Hindlimb muscle (tissue), 1 donor: ENCODE measurements around the gene BCAS3. TPM values are rescaled to one million over a fixed set of nuclear protein-coding genes. Genes with fewer than 3 reads are reported as not detected.

Source experiments
- DNase-seq: peaks from one replicate; pipeline ENCODE4 v3.0.0-alpha.2; 2013
- polyA plus RNA-seq: library from polyadenylated mRNA; unstranded; fragments of 120-200 nt; gene quantifications from one replicate; pipeline ENCODE4 v1.2.1, GENCODE V29; 2013; ENCODE audit not compliant: insufficient read length

BCAS3 gene
- polyA plus RNA-seq, 1 donor, result 9.2 TPM

- no peak for DNase-seq
These were observed 724.5 kb downstream of the BCAS3 start for GRCh38 chr17:61402073-61402541.

- no peak for DNase-seq
These were observed 725.5 kb downstream of the BCAS3 start for GRCh38 chr17:61402978-61403800.

GRCh38 chr17:61403801-61404662, 726.4 kb downstream of the BCAS3 start:
- no peak for DNase-seq

GRCh38 chr17:61404663-61404912, 726.9 kb downstream of the BCAS3 start:
- DNase-seq, result no peak

GRCh38 chr17:61404913-61405685, 727.4 kb downstream of the BCAS3 start:
- no peak for DNase-seq

GRCh38 chr17:61405686-61406536, 728.3 kb downstream of the BCAS3 start:
- DNase-seq, result no peak

GRCh38 chr17:61406537-61406845, 728.8 kb downstream of the BCAS3 start:
- no peak for DNase-seq

GRCh38 chr17:61406971-61407911, 729.6 kb downstream of the BCAS3 start:
- no peak for DNase-seq

GRCh38 chr17:61408151-61409041, 730.7 kb downstream of the BCAS3 start:
- no peak for DNase-seq

GRCh38 chr17:61409301-61410112, 731.9 kb downstream of the BCAS3 start:
- peak; percentile 79 for DNase-seq

GRCh38 chr17:61410141-61411010, 732.7 kb downstream of the BCAS3 start:
- DNase-seq, result peak; percentile 87

GRCh38 chr17:61411011-61411260, 733.3 kb downstream of the BCAS3 start:
- no peak for DNase-seq

- peak; percentile 69 for DNase-seq
These were observed 733.9 kb downstream of the BCAS3 start for GRCh38 chr17:61411261-61412142.

GRCh38 chr17:61412143-61412859, 734.6 kb downstream of the BCAS3 start:
- DNase-seq, result peak; percentile 93

- DNase-seq, result no peak
These were observed 735.4 kb downstream of the BCAS3 start for GRCh38 chr17:61412860-61413660.

GRCh38 chr17:61413661-61414126, 736.0 kb downstream of the BCAS3 start:
- no peak for DNase-seq
